Measurements from ENCODE around the gene GATA2. TPM values are rescaled to one million over a fixed set of nuclear protein-coding genes. Genes with fewer than 3 reads are reported as not detected.

Gene GATA2
- total and polyA plus RNA-seq, 2 experiments from 2014 or later, result 23.8 to 34.0 TPM

GRCh38 chr3:128500556-128500955 lies 7.6 kb upstream of the GATA2 start:
- 76 to 80% methylated on average over 4 of the region's 4 CpGs for WGBS, 2 experiments (ENCODE audit: low coverage in 1 of 2, low lambda C conversion rate in 2 of 2, missing lambda C conversion rate in 2 of 2)
- H3K36me3 ChIP-seq (ENCODE audit: low read depth), result no peaks in the 10 kb centered on the region
- no peak overlapping the region for H3K4me2 ChIP-seq (ENCODE audit: unreplicated experiment)
- no peaks in the 10 kb centered on the region for H3K4me1 ChIP-seq (ENCODE audit: insufficient read depth)
- H3K27ac ChIP-seq, result no peak overlapping the region
- in situ Hi-C loops (cut with MboI), result no loop called here
- peaks cover 7% of the 10 kb centered on the region; the same call in 1 of the 2 replicates for H3F3A ChIP-seq (ENCODE audit: insufficient read depth)
- H3K79me2 ChIP-seq (ENCODE audit: insufficient read depth), result peaks cover 6% of the 10 kb centered on the region; the same call in 1 of the 2 replicates
- DNase-seq, result no peak
- H4K20me1 ChIP-seq (ENCODE audit: insufficient read depth), result no peaks in the 10 kb centered on the region
- no peak overlapping the region for H3K4me3 ChIP-seq
- no peaks in the 10 kb centered on the region for H3K9me3 ChIP-seq (ENCODE audit: low read depth)
- no peak for TF ChIP-seq EZH2phosphoT487 (IDR thresholded peaks at IDR 0.05; ENCODE audit: insufficient read depth, low read depth)
- no peak for TF ChIP-seq EZH2 (IDR thresholded peaks at IDR 0.05; ENCODE audit: insufficient read depth, poor library complexity, severe bottlenecking)
- no peak overlapping the region for H2AFZ ChIP-seq
- H3K9ac ChIP-seq, result no peak overlapping the region
- no peaks in the 10 kb centered on the region for H3K27me3 ChIP-seq (replicated peaks; ENCODE audit: insufficient read depth)
- no peaks in the 10 kb centered on the region for H3K9me2 ChIP-seq (ENCODE audit: insufficient read depth)

- Histone ChIP-seq H3K79me2 (ENCODE audit: insufficient read depth) (peaks cover 13% of the 10 kb centered on the region), H2AFZ (no peak overlapping the region), H3K27ac (no peak overlapping the region), H3K36me3 (ENCODE audit: low read depth) (no peaks in the 10 kb centered on the region), H3K4me2 (ENCODE audit: unreplicated experiment) (no peak overlapping the region), H3F3A (ENCODE audit: insufficient read depth) (peaks cover 7% of the 10 kb centered on the region; the same call in 1 of the 2 replicates), H3K27me3 (replicated peaks; ENCODE audit: insufficient read depth) (no peaks in the 10 kb centered on the region), H3K9me2 (ENCODE audit: insufficient read depth) (no peaks in the 10 kb centered on the region), H3K9me3 (ENCODE audit: low read depth) (no peaks in the 10 kb centered on the region), H3K4me3 (no peak overlapping the region), H3K9ac (no peak overlapping the region), H3K4me1 (ENCODE audit: insufficient read depth) (no peaks in the 10 kb centered on the region), H4K20me1 (ENCODE audit: insufficient read depth) (no peaks in the 10 kb centered on the region)
- TF ChIP-seq EZH2 (IDR thresholded peaks at IDR 0.05; ENCODE audit: insufficient read depth, poor library complexity, severe bottlenecking), result no peak
- no peak for TF ChIP-seq EZH2phosphoT487 (IDR thresholded peaks at IDR 0.05; ENCODE audit: insufficient read depth, low read depth)
- WGBS, 2 experiments (ENCODE audit: low coverage in 1 of 2, low lambda C conversion rate in 2 of 2, missing lambda C conversion rate in 2 of 2), result 71 to 76% methylated on average over 4 of the region's 4 CpGs
- peak; percentile 52 for DNase-seq
- in situ Hi-C loops (cut with MboI), result no loop called here
Measured at GRCh38 chr3:128499724-128500275, 6.8 kb upstream of the GATA2 start.

- no peaks in the 10 kb centered on the region for H3K36me3 ChIP-seq (ENCODE audit: low read depth)
- no peaks in the 10 kb centered on the region for H4K20me1 ChIP-seq (ENCODE audit: insufficient read depth)
- H3K27me3 ChIP-seq (replicated peaks; ENCODE audit: insufficient read depth), result no peaks in the 10 kb centered on the region
- TF ChIP-seq EZH2phosphoT487 (IDR thresholded peaks at IDR 0.05; ENCODE audit: insufficient read depth, low read depth) (no peak), EZH2 (IDR thresholded peaks at IDR 0.05; ENCODE audit: insufficient read depth, poor library complexity, severe bottlenecking) (no peak)
- in situ Hi-C loops (cut with MboI), result no loop called here
- no peaks in the 10 kb centered on the region for H3K9me2 ChIP-seq (ENCODE audit: insufficient read depth)
- H3K4me3 ChIP-seq, result no peak overlapping the region
- H3F3A ChIP-seq (ENCODE audit: insufficient read depth), result peaks cover 7% of the 10 kb centered on the region; the same call in 1 of the 2 replicates
- H3K27ac ChIP-seq, result no peak overlapping the region
- no peaks in the 10 kb centered on the region for H3K9me3 ChIP-seq (ENCODE audit: low read depth)
- H3K4me1 ChIP-seq (ENCODE audit: insufficient read depth), result no peaks in the 10 kb centered on the region
- H3K4me2 ChIP-seq (ENCODE audit: unreplicated experiment), result no peak overlapping the region
- no peak overlapping the region for H2AFZ ChIP-seq
- no peak for DNase-seq
- 81 to 82% methylated on average over 15 of the region's 15 CpGs for WGBS, 2 experiments (ENCODE audit: low coverage in 1 of 2, low lambda C conversion rate in 2 of 2, missing lambda C conversion rate in 2 of 2)
- H3K79me2 ChIP-seq (ENCODE audit: insufficient read depth), result peaks cover 20% of the 10 kb centered on the region
- no peak overlapping the region for H3K9ac ChIP-seq
Measured at GRCh38 chr3:128498901-128499530, 6.0 kb upstream of the GATA2 start.

- in situ Hi-C loops (cut with MboI), result no loop called here
- peak overlapping the region; percentile 66 for H3K4me3 ChIP-seq
- H3K9ac ChIP-seq, result no peak overlapping the region; the same call in 1 of the 2 replicates
- no peak overlapping the region for H3K4me2 ChIP-seq (ENCODE audit: unreplicated experiment)
- H3K9me3 ChIP-seq (ENCODE audit: low read depth), result no peaks in the 10 kb centered on the region
- no peaks in the 10 kb centered on the region for H3K36me3 ChIP-seq (ENCODE audit: low read depth)
- H2AFZ ChIP-seq, result no peak overlapping the region
- WGBS, 2 experiments (ENCODE audit: low coverage in 1 of 2, low lambda C conversion rate in 2 of 2, missing lambda C conversion rate in 2 of 2), result 27 to 30% methylated on average over 4 to 5 of the region's 5 CpGs
- H3K9me2 ChIP-seq (ENCODE audit: insufficient read depth), result no peaks in the 10 kb centered on the region
- H3F3A ChIP-seq (ENCODE audit: insufficient read depth), result peaks cover 7% of the 10 kb centered on the region; the same call in 1 of the 2 replicates
- DNase-seq, result no peak
- H3K27me3 ChIP-seq (replicated peaks; ENCODE audit: insufficient read depth), result no peaks in the 10 kb centered on the region
- H3K27ac ChIP-seq, result no peak overlapping the region
- H4K20me1 ChIP-seq (ENCODE audit: insufficient read depth), result no peaks in the 10 kb centered on the region
- no peaks in the 10 kb centered on the region for H3K4me1 ChIP-seq (ENCODE audit: insufficient read depth)
- TF ChIP-seq EZH2phosphoT487 (IDR thresholded peaks at IDR 0.05; ENCODE audit: insufficient read depth, low read depth) (no peak), EZH2 (IDR thresholded peaks at IDR 0.05; ENCODE audit: insufficient read depth, poor library complexity, severe bottlenecking) (no peak)
- peaks cover 28% of the 10 kb centered on the region for H3K79me2 ChIP-seq (ENCODE audit: insufficient read depth)
Measured at GRCh38 chr3:128498127-128498626, 5.2 kb upstream of the GATA2 start.
